HG02870 (cell line): ENCODE data around the gene DNASE1L1.

Source experiments
- ATAC-seq: cut with Tn5 transposase; IDR thresholded peaks from one replicate; pipeline ENCODE4 v1.9.1; 2021; ENCODE audit warnings: mild to moderate bottlenecking, moderate library complexity; ENCODE audit not compliant: unreplicated experiment

DNASE1L1 gene

GRCh38 chrX:154354516-154354915 is 54.5 kb downstream of the DNASE1L1 start:
- ATAC-seq = no peak

- no peak for ATAC-seq
Observed at GRCh38 chrX:154354013-154354412, 55.0 kb downstream of the DNASE1L1 start.

- ATAC-seq = no peak
Observed at GRCh38 chrX:154353172-154353843, 55.7 kb downstream of the DNASE1L1 start.

GRCh38 chrX:154352466-154352865 is 56.6 kb downstream of the DNASE1L1 start:
- no peak for ATAC-seq

GRCh38 chrX:154352012-154352401 is 57.0 kb downstream of the DNASE1L1 start:
- no peak for ATAC-seq
